ENCODE measurements around the gene TERB1. TPM values are rescaled to one million over a fixed set of nuclear protein-coding genes. Genes with fewer than 3 reads are reported as not detected.

TERB1 gene
- 0.41 TPM for total RNA-seq

- FAIRE-seq (no peak), DNase-seq (ENCODE audit: low spot score in 2 of 2) (no peak)
Measured at GRCh38 chr16:66801320-66802105, at the start of gene TERB1. Gene TERB1 (minus strand): TSS chr16:66801584. CDS start chr16:66796798, 4,786 bp downstream.

GRCh38 chr16:66850115-66850815, 48.9 kb upstream of the TERB1 start:
- FAIRE-seq, result no peak
- DNase-seq (ENCODE audit: low spot score in 2 of 2), result no peak

GRCh38 chr16:66849549-66849948, 48.2 kb upstream of the TERB1 start:
- FAIRE-seq (no peak), DNase-seq (ENCODE audit: low spot score in 2 of 2) (no peak)

DNA sequence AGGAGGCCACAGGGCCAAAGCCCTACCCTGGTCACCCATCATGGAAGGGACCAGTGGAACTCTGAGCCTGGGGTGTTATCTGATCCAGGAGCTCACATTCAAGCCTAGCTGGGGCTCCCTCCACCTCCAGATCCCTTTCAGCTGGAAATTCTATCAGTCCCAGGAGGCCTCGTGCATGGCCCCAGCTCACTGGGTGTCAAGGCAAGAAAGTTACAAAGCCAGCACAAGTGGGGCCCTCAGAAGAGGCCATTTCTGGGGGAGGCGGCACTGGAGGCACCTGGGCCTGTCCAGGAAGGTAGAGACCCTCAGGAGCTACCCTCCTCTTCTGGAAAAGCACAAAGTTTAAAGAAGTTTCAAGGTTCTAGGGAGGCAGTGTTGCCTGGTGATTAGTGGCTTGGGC, 47.6 kb upstream of the TERB1 start:
- DNase-seq (ENCODE audit: low spot score in 2 of 2) (no peak), FAIRE-seq (no peak)

- DNase-seq (ENCODE audit: low spot score in 2 of 2) (no peak), FAIRE-seq (no peak)
Measured at GRCh38 chr16:66848172-66848571, 46.8 kb upstream of the TERB1 start.

- no peak for DNase-seq (ENCODE audit: low spot score in 2 of 2)
- FAIRE-seq, result no peak
Measured at GRCh38 chr16:66847533-66848067, 46.2 kb upstream of the TERB1 start.

DNA sequence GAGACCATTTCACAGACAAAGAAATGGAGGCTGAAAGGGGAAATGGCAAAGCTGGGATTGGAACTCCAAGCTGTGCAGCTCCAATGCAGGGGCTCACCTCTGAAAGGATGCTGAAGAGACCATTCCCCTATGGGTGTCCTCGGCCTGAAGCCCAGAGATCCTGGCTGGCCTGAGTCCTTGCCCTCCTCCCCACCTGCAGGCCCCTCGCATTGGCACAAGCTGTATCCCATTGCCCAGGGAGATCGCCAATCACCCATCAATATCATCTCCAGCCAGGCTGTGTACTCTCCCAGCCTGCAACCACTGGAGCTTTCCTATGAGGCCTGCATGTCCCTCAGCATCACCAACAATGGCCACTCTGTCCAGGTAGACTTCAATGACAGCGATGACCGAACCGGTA, 45.4 kb upstream of the TERB1 start:
- DNase-seq (ENCODE audit: low spot score in 2 of 2) (no peak), FAIRE-seq (no peak)

DNA sequence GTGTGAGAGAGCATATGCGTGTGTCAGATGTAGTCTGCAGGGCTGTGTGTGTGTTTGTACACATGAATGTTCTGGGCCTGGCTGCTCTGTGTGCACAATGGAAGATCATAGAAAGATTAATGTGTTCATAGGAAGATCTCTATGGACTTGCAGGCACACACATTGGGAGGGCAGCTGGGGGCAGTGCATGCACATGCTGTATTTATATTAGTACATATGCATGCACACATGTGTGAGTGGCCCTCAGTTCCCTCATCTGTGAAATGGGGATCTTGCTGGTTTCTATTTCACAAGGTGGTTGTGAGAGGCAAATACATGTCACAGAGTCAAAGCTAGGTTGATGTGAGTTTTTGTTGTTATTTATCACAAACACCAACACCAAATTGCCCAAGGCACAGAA, 44.9 kb upstream of the TERB1 start:
- FAIRE-seq (no peak), DNase-seq (ENCODE audit: low spot score in 2 of 2) (no peak)

- no peak for FAIRE-seq
- peak in 1 of 2 donors; percentile 59 for DNase-seq (ENCODE audit: low spot score in 2 of 2)
Measured at GRCh38 chr16:66845791-66846221, 44.4 kb upstream of the TERB1 start.

GRCh38 chr16:66845080-66845410, 43.7 kb upstream of the TERB1 start:
- FAIRE-seq, result no peak
- no peak for DNase-seq (ENCODE audit: low spot score in 2 of 2)

DNA sequence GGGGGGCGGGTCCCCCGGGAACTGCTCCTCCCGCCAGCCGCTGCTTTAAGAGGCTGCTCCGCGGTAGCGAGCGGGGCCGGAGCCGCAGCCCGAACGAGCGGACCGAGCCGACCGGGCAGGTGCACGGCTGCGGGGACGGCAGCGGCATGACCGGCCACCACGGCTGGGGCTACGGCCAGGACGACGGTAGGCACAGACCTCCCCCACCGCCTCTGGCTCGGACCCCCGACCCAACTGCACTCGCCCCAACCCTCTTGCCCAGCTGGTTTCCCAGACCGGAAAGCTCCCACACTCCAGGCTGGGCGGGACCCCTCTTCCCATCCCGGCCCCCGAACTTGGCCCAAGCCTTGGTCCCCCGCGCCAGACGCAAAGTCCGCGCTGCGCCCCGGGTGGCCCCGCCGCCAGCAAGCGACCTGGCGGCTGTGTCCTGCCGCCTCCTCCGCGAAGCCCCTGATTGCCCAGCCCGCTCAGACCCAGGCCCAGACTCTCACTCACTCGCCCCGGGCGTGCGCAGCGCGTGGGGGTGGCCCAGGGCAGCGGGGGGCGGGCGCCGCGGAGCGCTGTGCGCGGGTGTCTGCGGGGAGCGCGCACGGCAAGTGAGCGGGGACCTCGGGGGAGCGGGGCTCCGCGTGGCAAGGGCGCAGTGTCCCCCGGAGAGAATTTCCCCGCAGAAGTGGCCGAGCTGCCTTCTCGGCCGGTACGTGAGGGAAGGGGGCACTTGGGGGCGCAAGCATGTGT, 43.1 kb upstream of the TERB1 start, which contains the start of gene CA7:
CA7 (plus strand) TSS at position 73 of the 738 bp plus-strand sequence; CDS start at position 147, 74 bp downstream.
- no peak for FAIRE-seq
- peak in 1 of 2 donors; percentile 52 for DNase-seq (ENCODE audit: low spot score in 2 of 2)

GRCh38 chr16:66844009-66844341, 42.6 kb upstream of the TERB1 start:
- DNase-seq (ENCODE audit: low spot score in 2 of 2), result no peak
- no peak for FAIRE-seq

- no peak for FAIRE-seq
- no peak for DNase-seq (ENCODE audit: low spot score in 2 of 2)
Measured at GRCh38 chr16:66843191-66843590, 41.8 kb upstream of the TERB1 start.

GRCh38 chr16:66842765-66843164, 41.4 kb upstream of the TERB1 start:
- FAIRE-seq (no peak), DNase-seq (ENCODE audit: low spot score in 2 of 2) (peak in 1 of 2 donors; percentile 42)

- FAIRE-seq, result no peak
- no peak for DNase-seq (ENCODE audit: low spot score in 2 of 2)
Measured at GRCh38 chr16:66841366-66841765, 40.0 kb upstream of the TERB1 start.

DNA sequence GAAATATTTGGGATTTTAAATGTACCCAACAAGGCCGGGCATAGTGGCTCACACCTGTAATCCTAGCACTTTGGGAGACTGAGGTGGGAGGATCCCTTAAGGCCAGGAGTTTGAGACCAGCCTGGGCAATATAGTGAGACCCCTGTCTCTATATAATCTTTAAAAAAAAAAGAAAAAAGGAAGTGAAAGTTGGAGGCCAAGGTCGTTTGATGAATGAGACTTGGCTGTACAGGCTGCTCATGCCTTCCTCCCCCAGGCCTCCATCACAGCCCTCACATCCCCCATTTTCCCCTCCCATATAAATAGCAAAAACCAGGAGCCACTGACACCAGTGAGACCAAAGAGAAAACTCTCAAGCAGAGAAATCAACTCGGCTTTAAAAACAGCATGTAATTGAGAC, 39.5 kb upstream of the TERB1 start:
- DNase-seq (ENCODE audit: low spot score in 2 of 2) (no peak), FAIRE-seq (no peak)

GRCh38 chr16:66834746-66835145, 33.4 kb upstream of the TERB1 start:
- DNase-seq (ENCODE audit: low spot score in 2 of 2) (no peak), FAIRE-seq (no peak)

GRCh38 chr16:66832661-66833305, 31.4 kb upstream of the TERB1 start:
- FAIRE-seq, result no peak
- DNase-seq (ENCODE audit: low spot score in 2 of 2), result no peak

DNA sequence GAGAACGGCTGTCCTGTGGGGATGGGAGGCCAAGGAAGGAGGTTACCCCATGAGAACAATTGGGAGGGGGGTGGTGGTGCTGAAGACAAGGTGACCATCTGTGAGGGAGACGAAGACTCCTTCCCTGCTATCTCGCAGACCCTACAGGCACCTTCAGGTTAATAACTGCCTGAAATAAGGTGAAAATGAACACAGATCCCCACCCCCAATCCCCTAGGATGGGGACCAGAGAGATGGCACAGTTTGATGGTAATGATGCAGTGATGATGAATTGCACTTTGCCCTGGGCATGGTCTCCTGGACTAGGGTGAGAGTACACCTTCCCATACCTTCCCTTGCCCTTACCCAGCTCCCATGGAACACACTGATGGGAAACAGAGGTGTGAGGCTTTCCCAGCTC, 30.8 kb upstream of the TERB1 start:
- FAIRE-seq, result no peak

More for the DNA sequence above, 30.8 kb upstream of the TERB1 start:
- DNase-seq (ENCODE audit: low spot score in 2 of 2), result no peak

Data from frontal cortex (tissue), 4 donors.